GM12864 (cell line): ENCODE measurements around the gene NOS3.

ENCODE experiments used
- DNase-seq: peaks from one replicate; pipeline ENCODE4 v3.0.0-alpha.2; 2011; ENCODE audit warnings: low read depth
- H3K4me3 ChIP-seq: 2 replicates; pipeline ENCODE4 v1.5.1; 2011; ENCODE audit warnings: mild to moderate bottlenecking, low read depth, low read length, control low read depth
- CTCF ChIP-seq: IDR thresholded peaks from 2 replicates; pipeline ENCODE4 v1.5.1; 2011; ENCODE audit warnings: low read depth, mild to moderate bottlenecking, moderate library complexity, low read length, control low read depth, inconsistent platforms; ENCODE audit errors: missing control alignments

NOS3 gene

DNA sequence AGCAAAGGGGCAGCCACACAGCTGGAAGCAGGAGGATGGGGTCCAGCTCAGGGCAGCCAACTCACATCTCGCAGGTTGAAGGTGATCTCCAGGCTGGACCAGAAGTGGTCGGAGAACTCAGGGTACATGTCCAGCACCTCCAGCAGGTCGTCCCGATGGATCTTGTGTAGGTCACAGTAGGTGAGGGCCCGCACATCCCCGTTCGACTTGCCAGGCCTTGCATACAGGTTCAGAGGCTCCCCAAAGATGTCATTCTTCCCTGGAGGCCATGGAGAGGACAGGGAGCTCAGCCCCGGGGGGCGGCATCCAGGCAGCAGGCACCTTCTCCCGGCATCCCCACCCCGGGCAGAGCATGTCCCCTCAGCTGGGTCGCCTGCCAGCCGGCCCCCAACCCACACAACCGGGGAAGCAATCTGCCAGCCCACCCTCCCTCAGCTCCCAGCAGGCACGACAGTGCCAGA is 42.0 kb upstream of the NOS3 start:
- no peak for TF ChIP-seq CTCF
- H3K4me3 ChIP-seq: no peak overlapping the region
- DNase-seq: no peak

- no peak overlapping the region for H3K4me3 ChIP-seq
- no peak for DNase-seq
- TF ChIP-seq CTCF: no peak
Measured at GRCh38 chr7:150949564-150949963, 41.3 kb upstream of the NOS3 start.

- no peak for TF ChIP-seq CTCF
- no peak for DNase-seq
- H3K4me3 ChIP-seq: no peak overlapping the region
Measured at GRCh38 chr7:150949971-150950491, 40.8 kb upstream of the NOS3 start.

DNA sequence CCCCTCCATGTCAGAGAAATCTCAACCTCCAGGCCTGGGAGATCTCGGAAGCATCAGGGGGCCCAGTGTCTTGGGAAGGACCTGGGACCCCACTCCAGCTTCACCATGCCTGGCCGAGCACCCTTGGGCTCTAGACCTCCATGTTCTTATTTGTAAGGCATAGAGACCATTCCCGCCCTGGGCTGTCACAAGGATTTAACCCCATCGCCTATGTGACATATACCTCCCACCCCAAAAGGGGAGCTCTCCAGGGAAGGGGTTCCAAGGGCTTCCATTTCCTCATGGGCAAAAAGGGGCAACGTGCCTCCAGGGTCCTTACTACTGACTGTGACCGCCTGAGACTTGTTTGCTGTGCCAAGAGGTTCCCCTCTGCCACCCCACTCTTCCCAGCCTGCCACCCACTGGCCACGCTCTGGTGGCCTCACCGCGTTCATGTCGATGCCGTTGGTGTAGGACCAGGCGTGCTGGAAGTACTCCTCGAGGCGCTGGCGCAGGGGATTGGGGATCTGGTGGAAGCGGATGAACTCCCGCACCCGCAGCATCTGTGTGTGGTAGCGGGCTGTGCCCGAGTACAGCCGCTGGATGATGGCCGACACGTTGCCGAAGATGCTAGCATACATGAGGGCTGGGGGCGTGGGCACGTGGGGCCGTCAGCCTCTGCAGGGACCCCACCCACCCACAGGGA is 40.2 kb upstream of the NOS3 start:
- H3K4me3 ChIP-seq: no peak overlapping the region
- DNase-seq: no peak
- no peak for TF ChIP-seq CTCF

- DNase-seq: no peak
- H3K4me3 ChIP-seq: no peak overlapping the region
- TF ChIP-seq CTCF: no peak
Measured at GRCh38 chr7:150951181-150951520, 39.7 kb upstream of the NOS3 start.

GRCh38 chr7:150951521-150951920 is 39.3 kb upstream of the NOS3 start:
- no peak for DNase-seq
- no peak overlapping the region for H3K4me3 ChIP-seq
- no peak for TF ChIP-seq CTCF
